HCT116 (cell line): ENCODE data around the gene RNF128. TPM values are rescaled to one million over a fixed set of nuclear protein-coding genes. Genes with fewer than 3 reads are reported as not detected.

Source experiments
- ATAC-seq: fragments of 200-7000 bp; cut with Tn5 transposase; 2 replicates; pipeline ENCODE4 v1.9.1; 2020; ENCODE audit warnings: mild to moderate bottlenecking, moderate library complexity
- BruUV-seq: library from RNA; stranded (reverse); fragments of 400-500 nt; replicated peaks from 2 replicates; lab custom pipeline; 2021; lab: Mats Ljungman, UMichigan
- CTCF ChIA-PET: fragments of 300-600 bp; sonication (Branson Sonifier 250); formaldehyde crosslinking; loops from one replicate; lab custom pipeline; 2021; ENCODE audit warnings: antibody characterized with exemption; lab: Charles Lee
- POLR2A ChIA-PET: fragments of 300-600, 350-600 bp; sonication (Branson Sonifier 250); formaldehyde crosslinking; loops from one replicate; lab custom pipeline; 2021; ENCODE audit warnings: antibody characterized with exemption; lab: Charles Lee
- RAD21 ChIA-PET, 2 experiments: fragments of 300-600 bp; sonication (Branson Sonifier 250); formaldehyde crosslinking; loops; one replicate each; lab custom pipeline; 2023; ENCODE audit warnings: low total read pairs in 2 of 2; ENCODE audit not compliant: uncharacterized antibody in 2 of 2, unreplicated experiment in 2 of 2, low non-redundant PET in 1 of 2; lab: Charles Lee
- DNase-seq: peaks from one replicate; pipeline ENCODE4 v3.0.0-alpha.2; 2010; ENCODE audit warnings: low read depth, low spot score
- H2AFZ ChIP-seq: fragments of 200-600 bp; shearing (Covaris generic), sonication (generic); 2 replicates; pipeline ENCODE4 v1.6.1; 2017; ENCODE audit warnings: low read depth, mixed run types, mixed read lengths, antibody characterized with exemption, low read length; ENCODE audit not compliant: poor library complexity, severe bottlenecking
- H3K27ac ChIP-seq: 2 replicates; pipeline ENCODE4 v1.5.1; 2012; ENCODE audit warnings: low read depth, low read length
- H3K27me3 ChIP-seq: fragments of 200-600 bp; sonication (generic); 2 replicates; pipeline ENCODE4 v1.6.1; 2016; ENCODE audit warnings: mixed run types, low read length, mixed read lengths; ENCODE audit not compliant: insufficient read depth
- H3K36me3 ChIP-seq, 2 experiments: fragments of 200-500 bp in 1 of 2; fragments of 200-600 bp in 1 of 2; sonication (Bioruptor generic) in 1 of 2; sonication (generic) in 1 of 2; 2 replicates each; pipeline versions ENCODE4 v1.5.1 to v1.6.1; 2014 to 2016; ENCODE audit warnings: low read length in 2 of 2, inconsistent platforms in 1 of 2, mixed read lengths in 1 of 2, mixed run types in 1 of 2; ENCODE audit not compliant: insufficient read depth in 2 of 2, control insufficient read depth in 1 of 2
- H3K4me1 ChIP-seq, 2 experiments: fragments of 200-600 bp in 1 of 2; sonication (generic) in 1 of 2; 2 replicates each; pipeline versions ENCODE4 v1.5.1 to v1.6.1; 2012 to 2017; ENCODE audit warnings: low read length in 2 of 2, inconsistent platforms in 1 of 2, mild to moderate bottlenecking in 1 of 2, mixed read lengths in 1 of 2, mixed run types in 1 of 2, moderate library complexity in 1 of 2; ENCODE audit not compliant: insufficient read depth in 2 of 2, control insufficient read depth in 1 of 2
- H3K4me2 ChIP-seq: fragments of 200-600 bp; sonication (generic); 2 replicates; pipeline ENCODE4 v1.6.1; 2017; ENCODE audit warnings: mixed run types, low read length, mixed read lengths
- H3K4me3 ChIP-seq, 2 experiments: fragments of 200-600 bp in 1 of 2; sonication (generic) in 1 of 2; replicated peaks in 1 of 2; 2 replicates each; pipeline ENCODE4 v1.5.1; 2011 to 2016; ENCODE audit warnings: low read length in 2 of 2, control low read depth in 1 of 2, low read depth in 1 of 2, mild to moderate bottlenecking in 1 of 2, mixed read lengths in 1 of 2, mixed run types in 1 of 2
- H3K79me2 ChIP-seq: fragments of 200-600 bp; sonication (generic); 2 replicates; pipeline ENCODE4 v1.6.1; 2017; ENCODE audit warnings: mild to moderate bottlenecking, mixed run types, low read length, moderate library complexity, mixed read lengths; ENCODE audit not compliant: insufficient read depth
- H3K9ac ChIP-seq: fragments of 200-600 bp; sonication (generic); 2 replicates; pipeline ENCODE4 v1.6.1; 2016; ENCODE audit warnings: low read length, mixed read lengths
- H3K9me2 ChIP-seq: fragments of 200-600 bp; sonication (generic), shearing (Covaris generic); 2 replicates; pipeline ENCODE4 v1.6.1; 2017; ENCODE audit warnings: mixed run types, mild to moderate bottlenecking, moderate library complexity; ENCODE audit not compliant: insufficient read depth
- H3K9me3 ChIP-seq, 2 experiments: fragments of 200-500 bp in 1 of 2; fragments of 200-600 bp in 1 of 2; sonication (Bioruptor generic) in 1 of 2; sonication (generic) in 1 of 2; 2 replicates each; pipeline ENCODE4 v1.6.1; 2014 to 2017; ENCODE audit warnings: low read length in 2 of 2, mixed read lengths in 2 of 2, inconsistent platforms in 1 of 2, low read depth in 1 of 2, mild to moderate bottlenecking in 1 of 2, mixed run types in 1 of 2, moderate library complexity in 1 of 2; ENCODE audit not compliant: control insufficient read depth in 1 of 2, insufficient read depth in 1 of 2
- H4K20me1 ChIP-seq: fragments of 200-600 bp; sonication (generic), shearing (Covaris generic); 2 replicates; pipeline ENCODE4 v1.6.1; 2017; ENCODE audit warnings: mixed run types, mild to moderate bottlenecking, moderate library complexity; ENCODE audit not compliant: insufficient read depth
- ATF3 ChIP-seq: IDR thresholded peaks from 2 replicates; pipeline ENCODE4 v1.6.1; 2012
- CBX3 ChIP-seq: IDR thresholded peaks from 2 replicates; pipeline ENCODE4 v1.6.1; 2012; ENCODE audit warnings: low read depth
- CEBPB ChIP-seq: IDR thresholded peaks from 2 replicates; pipeline ENCODE4 v1.6.1; 2012; ENCODE audit warnings: low read depth
- CTCF ChIP-seq, 3 experiments: fragments of 200-600 bp in 1 of 3; sonication (generic) in 1 of 3; IDR thresholded peaks in 2 of 3; conservative IDR thresholded peaks in 1 of 3; 2 replicates each; pipeline ENCODE4 v1.5.1; 2012 to 2017; ENCODE audit warnings: low read depth in 2 of 3, low read length in 2 of 3, antibody characterized with exemption in 1 of 3, borderline replicate concordance in 1 of 3, control low read depth in 1 of 3, mild to moderate bottlenecking in 1 of 3, mixed read lengths in 1 of 3, mixed run types in 1 of 3, moderate library complexity in 1 of 3; ENCODE audit not compliant: insufficient read depth in 1 of 3
- EZH2 ChIP-seq: fragments of 200-600 bp; sonication (generic); IDR thresholded peaks from 2 replicates; pipeline ENCODE4 v1.6.1; 2017; ENCODE audit warnings: antibody characterized with exemption, mixed run types
- EZH2phosphoT487 ChIP-seq: fragments of 200-600 bp; IDR thresholded peaks from 2 replicates; pipeline ENCODE4 v1.6.1; 2018; ENCODE audit warnings: antibody characterized with exemption, borderline replicate concordance
- FOSL1 ChIP-seq: IDR thresholded peaks from 2 replicates; pipeline ENCODE4 v1.6.1; 2012; ENCODE audit warnings: low read depth
- MAX ChIP-seq: IDR thresholded peaks from 2 replicates; pipeline ENCODE4 v1.6.1; 2012
- POLR2AphosphoS5 ChIP-seq: IDR thresholded peaks from 2 replicates; pipeline ENCODE4 v1.6.1; 2011; ENCODE audit warnings: mild to moderate bottlenecking, low read depth, low read length, moderate library complexity
- SP1 ChIP-seq: IDR thresholded peaks from 2 replicates; pipeline ENCODE4 v1.6.1; 2012; ENCODE audit warnings: low read depth
- YY1 ChIP-seq: IDR thresholded peaks from 2 replicates; pipeline ENCODE4 v1.6.1; 2011; ENCODE audit warnings: low read length, low read depth, moderate library complexity, mild to moderate bottlenecking; ENCODE audit not compliant: insufficient replicate concordance; ENCODE audit errors: extremely low read depth
- ZFX ChIP-seq: fragments of 450-650 bp; IDR thresholded peaks from 2 replicates; pipeline ENCODE4 v1.6.1; 2017
- ZNF274 ChIP-seq: fragments of 200-500 bp; sonication (Bioruptor generic); IDR thresholded peaks from 2 replicates; pipeline ENCODE4 v1.6.1; 2014; ENCODE audit warnings: mild to moderate bottlenecking, low read depth, low read length, inconsistent platforms
- intact Hi-C: fragments of 100-400 bp; cut with micrococcal nuclease; formaldehyde crosslinking; loops from 2 replicates; pipeline ENCODE4 v1.10.0; 2022
- total RNA-seq: library from RNA; stranded (reverse); gene quantifications from one replicate; pipeline ENCODE4 v1.2.1, GENCODE V29; 2021; ENCODE audit not compliant: unreplicated experiment

RNF128 gene
- total RNA-seq, 1 experiment from 2014 or later: 5.8 TPM

GRCh38 chrX:106811131-106811910 lies 84.8 kb downstream of the RNF128 start:
- H3K4me2 ChIP-seq: no peak overlapping the region
- H3K4me3 ChIP-seq: no peak overlapping the region
- H3K9me3 ChIP-seq: no peaks in the 10 kb centered on the region
- H3K9me2 ChIP-seq: no peaks in the 10 kb centered on the region
- H3K9ac ChIP-seq: no peak overlapping the region
- no peaks in the 10 kb centered on the region for H4K20me1 ChIP-seq
- H3K4me1 ChIP-seq: peaks cover 5 to 15% of the 10 kb centered on the region in 2 experiments; a peak in 3 of 4 replicates
- POLR2A ChIA-PET: no interaction called here
- TF ChIP-seq ATF3: no peak
- TF ChIP-seq SP1: no peak
- TF ChIP-seq YY1: no peak
- no peak for TF ChIP-seq MAX
- TF ChIP-seq POLR2AphosphoS5: no peak
- no peak for TF ChIP-seq ZNF274
- no peak for TF ChIP-seq CTCF (IDR thresholded peaks at IDR 0.05 in 2 of 3, conservative IDR thresholded peaks at IDR 0.05 in 1 of 3; ENCODE audit: borderline replicate concordance in 1 of 3, insufficient read depth in 1 of 3, low read depth in 2 of 3, low read length in 2 of 3)
- no peak for TF ChIP-seq CEBPB
- TF ChIP-seq EZH2phosphoT487: no peak
- TF ChIP-seq CBX3: no peak
- no peak for TF ChIP-seq EZH2
- no peak for TF ChIP-seq FOSL1
- TF ChIP-seq ZFX: no peak
- H3K79me2 ChIP-seq: peaks cover 3% of the 10 kb centered on the region
- H3K36me3 ChIP-seq: no peaks in the 10 kb centered on the region
- DNase-seq (no peak), ATAC-seq (no peak)
- no TSS peak for BruUV-seq
- H3K27ac ChIP-seq: no peak overlapping the region
- RAD21 ChIA-PET: no interaction called here
- intact Hi-C loops: no loop called here
- CTCF ChIA-PET: no interaction called here
- no peaks in the 10 kb centered on the region for H3K27me3 ChIP-seq
- no peak overlapping the region for H2AFZ ChIP-seq
